Measurements from ENCODE around the gene LIN52. TPM values are rescaled to one million over a fixed set of nuclear protein-coding genes. Genes with fewer than 3 reads are reported as not detected.

Gene LIN52
- total RNA-seq, 2 experiments from 2014 or later: 10.3 to 13.2 TPM

DNA sequence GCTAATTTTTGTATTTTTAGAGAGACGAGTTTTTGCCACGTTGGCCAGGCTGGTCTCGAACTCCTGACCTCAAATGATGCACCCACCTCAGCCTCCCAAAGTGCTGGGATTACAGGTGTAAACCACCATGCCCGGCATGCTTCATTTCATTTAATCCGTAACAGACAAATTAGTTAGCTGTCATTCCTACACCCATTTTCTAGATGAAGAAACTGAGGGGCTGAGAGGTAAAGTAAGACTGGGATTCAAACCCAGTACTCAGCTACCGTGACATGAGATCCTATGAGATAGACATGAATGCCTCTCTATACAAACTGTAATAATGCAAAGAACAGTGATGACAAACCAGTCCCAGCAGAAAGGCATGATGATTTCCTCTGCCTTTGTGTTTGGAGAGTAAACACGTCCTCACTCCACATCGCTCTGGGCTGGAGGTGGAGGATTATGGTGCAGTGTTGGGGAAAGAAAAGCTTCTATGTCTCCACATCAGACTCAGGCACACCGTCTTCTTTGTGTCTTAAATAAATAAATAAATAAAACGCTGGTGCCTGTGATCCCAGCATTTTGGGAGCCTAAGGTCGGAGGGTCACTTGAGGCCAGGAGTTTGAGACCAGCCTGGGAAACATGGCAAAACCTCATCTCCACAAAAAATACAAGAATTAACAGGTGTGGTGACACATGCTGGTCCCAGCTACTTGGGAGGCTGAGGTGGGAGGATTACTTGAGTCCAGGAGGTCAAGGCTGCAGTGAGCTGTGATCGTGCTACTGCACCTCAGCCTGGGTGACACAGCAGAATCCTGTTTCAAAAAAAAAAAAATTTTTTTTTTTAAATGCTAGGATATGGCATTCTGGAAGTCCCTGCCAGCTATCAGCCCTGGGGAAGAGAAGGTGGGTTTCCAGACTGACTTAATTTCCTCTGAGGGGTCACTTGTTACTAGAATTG is 164.9 kb downstream of the LIN52 start:
- H3K4me1 Mint-ChIP-seq: peaks cover 7% of the 10 kb centered on the region
- ATAC-seq (no peak), DNase-seq (no peak)
- no peak overlapping the region for H3K4me3 Mint-ChIP-seq
- no peak overlapping the region for H3K27ac Mint-ChIP-seq
- POLR2A ChIA-PET: interaction anchor here (0.6 kb wide), 1 partner anchor 298 kb away, joined by 5 read pairs; no protein-coding TSS in a partner anchor
- no peaks in the 10 kb centered on the region for H3K36me3 Mint-ChIP-seq (ENCODE audit: low read depth)
- H3K9me3 Mint-ChIP-seq (ENCODE audit: low read depth): no peaks in the 10 kb centered on the region
- H3K27me3 Mint-ChIP-seq: peaks cover 36% of the 10 kb centered on the region
- CTCF ChIA-PET: interaction anchor here (0.6 to 3.3 kb wide), 9 partner anchors 9 to 943 kb away, joined by 3 to 12 read pairs (median 3); no protein-coding TSS in a partner anchor
- intact Hi-C loops (cut with DNase I, micrococcal nuclease): no loop called here

Other genes starting within 250 kb of the LIN52 start
- gene PTGR2, start 233.1 kb upstream of the LIN52 start, total RNA-seq: 10 to 100 TPM; 12.6 to 14.3 TPM
- 10 to 100 TPM; 58.6 to 66.2 TPM for gene ZNF410, start 198.1 kb upstream of the LIN52 start, total RNA-seq
- 1 to 10 TPM; 1.2 to 1.4 TPM for gene FAM161B, start 134.9 kb upstream of the LIN52 start, total RNA-seq
- 10 to 100 TPM; 14.1 to 17.0 TPM for gene COQ6, start 134.7 kb upstream of the LIN52 start, total RNA-seq
- gene ENTPD5, start 65.7 kb upstream of the LIN52 start, total RNA-seq: 10 to 100 TPM in 1 of 2 experiments, 1 to 10 TPM in 1; 8.7 to 10.0 TPM
- gene BBOF1, start 65.6 kb upstream of the LIN52 start, total RNA-seq: 1 to 10 TPM; 1.9 to 2.1 TPM
- 10 to 100 TPM; 17.2 to 24.6 TPM for gene ALDH6A1, start 503 bp upstream of the LIN52 start, total RNA-seq
- not detected for gene VSX2, start 154.5 kb downstream of the LIN52 start, total RNA-seq
- gene ABCD4, start 218.0 kb downstream of the LIN52 start, total RNA-seq: 10 to 100 TPM; 43.0 to 43.1 TPM

All from activated CD4-positive, alpha-beta T cell treated with anti-CD3 and anti-CD28 coated beads for 36 hours (primary cell).